ENCODE measurements around the gene MAP6.

- TF ChIP-seq CTCF (IDR thresholded peaks at IDR 0.05): no peak
- no peak for TF ChIP-seq POLR2A (IDR thresholded peaks at IDR 0.05)
Observed at GRCh38 chr11:75625991-75626888, 42.6 kb downstream of the MAP6 start.
